Upper lobe of right lung (tissue), 1 donor: Measurements from ENCODE around the gene SFTPB. TPM values are rescaled to one million over a fixed set of nuclear protein-coding genes. Genes with fewer than 3 reads are reported as not detected.
"Not testable (repeated sequence)": the region's sequence is repeated elsewhere in the genome, so short reads cannot be mapped to it uniquely, and the experiment has no call there.

Experiments used
- ATAC-seq: fragments of 200-7000 bp; cut with Tn5 transposase; one replicate; pipeline ENCODE4 v1.9.1; 2020; ENCODE audit warnings: mild to moderate bottlenecking, moderate library complexity
- DNase-seq: peaks from one replicate; pipeline ENCODE4 v3.0.0-alpha.2; 2020
- H3K27ac ChIP-seq: fragments of 200-600 bp; one replicate; pipeline ENCODE4 v1.8.0; 2022
- H3K27me3 ChIP-seq: fragments of 200-600 bp; one replicate; pipeline ENCODE4 v1.8.0; 2022; ENCODE audit warnings: mild to moderate bottlenecking
- H3K36me3 ChIP-seq: fragments of 200-600 bp; one replicate; pipeline ENCODE4 v1.8.0; 2022
- H3K4me1 ChIP-seq: fragments of 200-600 bp; one replicate; pipeline ENCODE4 v1.8.0; 2022
- H3K4me3 ChIP-seq: fragments of 200-600 bp; one replicate; pipeline ENCODE4 v1.8.0; 2022; ENCODE audit warnings: mild to moderate bottlenecking
- H3K9me3 ChIP-seq: fragments of 200-600 bp; one replicate; pipeline ENCODE4 v1.8.0; 2022
- intact Hi-C: fragments of 100-400 bp; cut with DNase I; formaldehyde crosslinking; loops from one replicate; pipeline ENCODE4 v1.11.0; 2022
- total RNA-seq: library from RNA; stranded (reverse); fragmentation: NEBNext Ultra II Directional; extraction: Animal tissue kit (Norgen Biotek cat#: 25700); gene quantifications from one replicate; pipeline ENCODE4 v1.2.1, GENCODE V29; 2021
- TF ChIP-seq, protein P1 (sequence below): fragments of 200-600 bp; IDR thresholded peaks from one replicate; pipeline ENCODE4 v1.8.0; 2022; ENCODE audit warnings: antibody characterized with exemption
- donor health status: DM: no; HTN: yes; CAD: no; lungs with severe emphysema.

The SFTPB gene
- total RNA-seq, 1 donor from 2014 or later, result 14,872 TPM

DNA sequence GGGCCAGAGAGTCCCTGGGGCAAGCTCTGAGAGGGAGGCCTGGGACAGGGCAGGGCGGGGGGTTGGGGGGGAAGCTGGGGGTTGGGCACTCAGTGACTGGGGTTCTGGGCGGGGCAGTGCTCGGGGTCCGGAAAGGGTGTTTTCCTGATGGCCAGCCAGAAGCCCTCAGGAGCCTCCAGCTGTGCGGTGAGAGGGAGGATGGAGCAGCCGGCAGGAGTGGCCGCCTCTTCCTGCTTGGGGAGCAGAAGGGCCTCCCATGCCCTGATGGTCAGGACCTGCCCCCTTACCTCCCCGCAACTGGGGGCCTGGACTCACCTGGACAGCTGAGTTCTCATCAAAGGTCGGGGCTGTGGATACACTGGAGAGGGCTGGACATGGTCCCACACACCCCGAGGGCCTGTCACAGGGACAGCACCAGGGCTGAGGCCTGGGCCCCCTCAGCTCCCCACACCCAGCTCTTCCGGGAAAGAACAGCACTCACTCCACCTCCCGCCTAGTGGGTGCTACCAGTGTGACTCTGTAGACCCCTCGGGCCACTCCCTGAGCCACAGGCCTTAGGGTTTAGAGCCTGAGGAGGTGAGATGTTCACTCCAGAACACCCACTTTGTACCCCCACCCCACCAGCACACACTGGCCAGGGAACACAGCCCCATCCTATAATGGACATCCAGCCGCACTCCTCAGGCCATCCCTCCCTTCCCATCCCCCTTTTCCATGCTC is 6.7 kb downstream of the SFTPB start:
- peaks cover 19% of the 10 kb centered on the region for H3K4me1 ChIP-seq
- H3K27ac ChIP-seq, result peak overlapping the region; percentile 92
- TF ChIP-seq, protein P1, sequence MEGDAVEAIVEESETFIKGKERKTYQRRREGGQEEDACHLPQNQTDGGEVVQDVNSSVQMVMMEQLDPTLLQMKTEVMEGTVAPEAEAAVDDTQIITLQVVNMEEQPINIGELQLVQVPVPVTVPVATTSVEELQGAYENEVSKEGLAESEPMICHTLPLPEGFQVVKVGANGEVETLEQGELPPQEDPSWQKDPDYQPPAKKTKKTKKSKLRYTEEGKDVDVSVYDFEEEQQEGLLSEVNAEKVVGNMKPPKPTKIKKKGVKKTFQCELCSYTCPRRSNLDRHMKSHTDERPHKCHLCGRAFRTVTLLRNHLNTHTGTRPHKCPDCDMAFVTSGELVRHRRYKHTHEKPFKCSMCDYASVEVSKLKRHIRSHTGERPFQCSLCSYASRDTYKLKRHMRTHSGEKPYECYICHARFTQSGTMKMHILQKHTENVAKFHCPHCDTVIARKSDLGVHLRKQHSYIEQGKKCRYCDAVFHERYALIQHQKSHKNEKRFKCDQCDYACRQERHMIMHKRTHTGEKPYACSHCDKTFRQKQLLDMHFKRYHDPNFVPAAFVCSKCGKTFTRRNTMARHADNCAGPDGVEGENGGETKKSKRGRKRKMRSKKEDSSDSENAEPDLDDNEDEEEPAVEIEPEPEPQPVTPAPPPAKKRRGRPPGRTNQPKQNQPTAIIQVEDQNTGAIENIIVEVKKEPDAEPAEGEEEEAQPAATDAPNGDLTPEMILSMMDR, result no peak
- no peaks in the 10 kb centered on the region for H3K27me3 ChIP-seq
- intact Hi-C loops, result no loop called here
- peak overlapping the region; percentile 47 for H3K4me3 ChIP-seq
- DNase-seq (peak; percentile 85), ATAC-seq (peak; percentile 2)
- peaks cover 18% of the 10 kb centered on the region for H3K36me3 ChIP-seq
- no peaks in the 10 kb centered on the region for H3K9me3 ChIP-seq

DNA sequence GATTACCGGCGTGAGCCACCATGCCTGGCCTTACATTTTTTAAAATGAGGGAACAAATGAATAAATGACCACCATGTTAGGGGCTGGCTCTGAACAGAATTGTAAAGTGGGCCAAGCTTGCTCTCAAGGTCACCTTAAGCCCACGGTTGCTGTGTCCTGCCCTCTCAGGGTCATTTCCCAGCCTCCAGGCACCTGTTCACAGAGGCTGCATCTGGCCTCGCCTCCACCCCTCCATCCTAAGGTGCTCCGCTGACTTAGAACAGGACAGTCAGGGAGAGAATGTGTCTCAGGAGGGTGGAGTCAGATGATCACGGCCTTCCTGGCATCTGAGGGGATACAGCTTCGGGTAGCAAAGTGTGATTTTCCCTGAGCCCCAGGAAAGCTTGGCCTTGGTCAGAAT is 7.3 kb downstream of the SFTPB start:
- peak overlapping the region; percentile 47 for H3K4me3 ChIP-seq
- intact Hi-C loops, result no loop called here
- peaks cover 19% of the 10 kb centered on the region for H3K4me1 ChIP-seq
- ATAC-seq (no peak), DNase-seq (no peak)
- peaks cover 17% of the 10 kb centered on the region for H3K36me3 ChIP-seq
- no peaks in the 10 kb centered on the region for H3K27me3 ChIP-seq
- peak overlapping the region; percentile 92 for H3K27ac ChIP-seq
- no peaks in the 10 kb centered on the region for H3K9me3 ChIP-seq
- TF ChIP-seq, protein P1, result no peak

DNA sequence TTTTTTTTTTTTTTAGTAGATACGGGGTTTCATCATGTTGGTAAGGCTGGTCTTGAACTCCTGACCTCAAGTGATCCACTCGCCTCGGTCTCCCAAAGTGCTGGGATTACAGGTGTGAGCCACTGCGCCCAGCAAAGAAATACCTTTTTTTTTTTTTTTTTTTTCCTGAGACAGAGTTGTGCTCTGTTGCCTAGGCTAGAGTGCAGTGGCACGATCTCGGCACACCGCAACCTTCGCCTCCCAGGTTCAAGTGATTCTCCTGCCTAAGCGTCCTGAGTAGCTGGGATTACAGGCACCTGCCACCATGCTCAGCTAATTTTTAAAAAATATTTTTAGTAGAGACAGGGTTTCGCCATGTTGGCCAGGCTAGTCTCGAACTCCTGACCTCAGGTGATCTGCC is 7.7 kb downstream of the SFTPB start:
- H3K27me3 ChIP-seq, H3K9me3 ChIP-seq, intact Hi-C loops, H3K4me3 ChIP-seq, ATAC-seq: not testable (repeated sequence)
- DNase-seq, result peak; percentile 67
- H3K27ac ChIP-seq, result peak overlapping the region; percentile 92
- H3K36me3 ChIP-seq, result peaks cover 13% of the 10 kb centered on the region
- H3K4me1 ChIP-seq, result peaks cover 19% of the 10 kb centered on the region

DNA sequence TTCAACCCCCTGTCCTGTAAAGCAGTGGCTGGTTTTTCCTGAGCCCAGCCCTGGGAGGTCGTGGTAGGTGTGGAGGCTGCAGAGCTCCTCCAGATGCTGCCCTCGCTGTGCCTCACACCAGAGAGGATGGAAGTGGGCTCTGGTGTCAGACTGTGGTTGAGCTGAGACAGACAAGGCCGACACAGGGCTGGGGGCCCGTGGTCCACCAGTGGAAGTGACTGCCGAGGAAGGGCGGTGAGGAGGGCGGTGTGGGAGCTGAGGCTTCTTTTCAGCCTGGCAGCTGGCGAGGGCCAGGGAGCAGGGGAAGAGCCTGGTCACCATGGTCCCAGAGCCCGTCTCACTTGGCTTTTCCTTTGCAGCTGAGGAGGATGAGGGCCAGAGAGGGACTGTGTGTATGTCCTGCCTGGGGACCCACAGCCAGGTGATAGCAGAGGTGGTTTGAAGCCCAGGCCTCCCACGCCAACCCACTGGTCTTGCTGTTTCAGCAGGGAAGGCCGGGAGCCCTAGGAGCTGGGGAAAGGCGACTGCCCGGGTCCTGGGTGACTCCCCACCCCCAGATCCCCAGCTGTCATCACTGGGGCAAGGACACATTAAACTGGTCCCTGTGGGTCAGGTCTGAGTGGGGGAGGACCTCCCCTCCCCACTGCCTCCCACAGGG is 8.5 kb downstream of the SFTPB start:
- ATAC-seq (peak; percentile 7), DNase-seq (peak; percentile 87)
- intact Hi-C loops, result no loop called here
- Histone ChIP-seq H3K9me3 (no peaks in the 10 kb centered on the region), H3K4me3 (no peak overlapping the region), H3K27ac (peak overlapping the region; percentile 58), H3K4me1 (peaks cover 19% of the 10 kb centered on the region), H3K36me3 (peaks cover 9% of the 10 kb centered on the region), H3K27me3 (no peaks in the 10 kb centered on the region)
- TF ChIP-seq, protein P1, result no peak

DNA sequence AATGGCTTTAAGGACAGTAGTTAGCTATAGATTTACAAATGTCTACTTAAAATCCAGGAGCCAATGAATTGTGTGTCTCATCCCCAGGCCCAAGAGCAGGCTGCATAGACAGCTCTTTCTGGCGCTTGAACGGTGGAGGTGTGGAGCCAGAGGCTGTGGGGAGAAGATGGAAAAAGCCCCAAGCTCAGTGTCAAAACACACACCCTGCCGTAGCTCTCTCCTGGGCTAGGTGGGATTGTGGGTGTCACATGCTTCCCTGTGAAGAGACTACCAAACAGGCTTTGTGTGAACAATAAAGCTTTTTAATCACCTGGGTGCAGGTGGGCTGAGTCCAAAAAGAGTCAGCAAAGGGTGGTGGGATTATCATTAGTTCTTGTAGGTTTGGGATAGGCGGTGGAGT is 10.6 kb downstream of the SFTPB start:
- H3K4me3 ChIP-seq, intact Hi-C loops, H3K36me3 ChIP-seq, H3K9me3 ChIP-seq, H3K27ac ChIP-seq, H3K27me3 ChIP-seq: not testable (repeated sequence)
- DNase-seq (peak; percentile 83), ATAC-seq (peak; percentile 24)
- H3K4me1 ChIP-seq, result peaks cover 23% of the 10 kb centered on the region

DNA sequence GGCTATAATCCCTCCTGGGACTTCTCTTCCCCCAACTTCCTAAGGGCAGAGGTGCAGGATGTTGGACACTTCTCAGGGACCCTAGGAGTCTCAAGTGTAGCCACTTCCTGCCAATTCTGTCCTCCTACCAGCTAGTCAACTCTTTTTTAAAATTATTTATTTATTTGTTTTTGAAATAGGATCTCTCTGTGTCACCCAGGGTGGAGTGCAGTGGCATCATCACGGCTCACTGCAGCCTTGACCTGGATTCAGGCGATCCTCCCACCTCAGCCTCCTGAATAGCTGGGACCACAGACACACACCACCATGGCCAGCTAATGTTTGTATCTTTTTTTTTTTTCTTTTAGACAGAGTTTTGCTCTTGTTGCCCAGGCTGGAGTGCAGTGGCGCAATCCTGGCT is 11.5 kb downstream of the SFTPB start:
- intact Hi-C loops, result no loop called here
- no peak overlapping the region for H3K27ac ChIP-seq
- peak; percentile 77 for DNase-seq
- H3K27me3 ChIP-seq, result no peaks in the 10 kb centered on the region
- H3K4me1 ChIP-seq, result peaks cover 17% of the 10 kb centered on the region
- no peak overlapping the region for H3K4me3 ChIP-seq
- TF ChIP-seq, protein P1, result no peak
- H3K9me3 ChIP-seq, result no peaks in the 10 kb centered on the region
- ATAC-seq, result peak; percentile 1
- H3K36me3 ChIP-seq, result peaks cover under 1% of the 10 kb centered on the region
